GM12875 (cell line): ENCODE measurements around the gene NCAM1.

Experiments
- H3K4me3 ChIP-seq: one replicate; pipeline ENCODE4 v1.5.1; 2011; ENCODE audit warnings: low read depth, low read length, control low read depth
- TF ChIP-seq, protein P1 (sequence below): IDR thresholded peaks from 2 replicates; pipeline ENCODE4 v1.5.1; 2011; ENCODE audit warnings: low read depth, mild to moderate bottlenecking, control low read depth, inconsistent platforms, low read length, moderate library complexity, borderline replicate concordance; ENCODE audit not compliant: insufficient read depth

Gene NCAM1

DNA sequence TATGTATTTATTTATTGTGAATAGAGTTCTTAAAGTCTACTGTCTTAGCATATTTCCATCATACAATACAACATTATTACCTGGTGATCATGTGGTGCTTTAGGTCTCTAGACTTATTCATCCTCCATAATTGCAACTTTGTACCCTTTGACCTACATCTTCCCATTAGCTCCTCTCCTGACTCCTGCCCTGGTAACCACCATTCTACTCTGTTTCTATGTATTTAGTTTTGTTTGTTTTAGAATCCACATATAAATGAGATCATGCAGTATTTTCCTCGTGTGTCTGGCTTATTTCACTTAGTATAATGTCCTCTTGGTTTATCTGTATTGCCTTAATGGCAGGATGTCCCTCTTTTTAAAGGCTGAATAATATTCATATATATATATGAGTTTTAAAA lies 22.7 kb downstream of the NCAM1 start:
- H3K4me3 ChIP-seq, result no peak overlapping the region
- TF ChIP-seq, protein P1, sequence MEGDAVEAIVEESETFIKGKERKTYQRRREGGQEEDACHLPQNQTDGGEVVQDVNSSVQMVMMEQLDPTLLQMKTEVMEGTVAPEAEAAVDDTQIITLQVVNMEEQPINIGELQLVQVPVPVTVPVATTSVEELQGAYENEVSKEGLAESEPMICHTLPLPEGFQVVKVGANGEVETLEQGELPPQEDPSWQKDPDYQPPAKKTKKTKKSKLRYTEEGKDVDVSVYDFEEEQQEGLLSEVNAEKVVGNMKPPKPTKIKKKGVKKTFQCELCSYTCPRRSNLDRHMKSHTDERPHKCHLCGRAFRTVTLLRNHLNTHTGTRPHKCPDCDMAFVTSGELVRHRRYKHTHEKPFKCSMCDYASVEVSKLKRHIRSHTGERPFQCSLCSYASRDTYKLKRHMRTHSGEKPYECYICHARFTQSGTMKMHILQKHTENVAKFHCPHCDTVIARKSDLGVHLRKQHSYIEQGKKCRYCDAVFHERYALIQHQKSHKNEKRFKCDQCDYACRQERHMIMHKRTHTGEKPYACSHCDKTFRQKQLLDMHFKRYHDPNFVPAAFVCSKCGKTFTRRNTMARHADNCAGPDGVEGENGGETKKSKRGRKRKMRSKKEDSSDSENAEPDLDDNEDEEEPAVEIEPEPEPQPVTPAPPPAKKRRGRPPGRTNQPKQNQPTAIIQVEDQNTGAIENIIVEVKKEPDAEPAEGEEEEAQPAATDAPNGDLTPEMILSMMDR, result no peak

DNA sequence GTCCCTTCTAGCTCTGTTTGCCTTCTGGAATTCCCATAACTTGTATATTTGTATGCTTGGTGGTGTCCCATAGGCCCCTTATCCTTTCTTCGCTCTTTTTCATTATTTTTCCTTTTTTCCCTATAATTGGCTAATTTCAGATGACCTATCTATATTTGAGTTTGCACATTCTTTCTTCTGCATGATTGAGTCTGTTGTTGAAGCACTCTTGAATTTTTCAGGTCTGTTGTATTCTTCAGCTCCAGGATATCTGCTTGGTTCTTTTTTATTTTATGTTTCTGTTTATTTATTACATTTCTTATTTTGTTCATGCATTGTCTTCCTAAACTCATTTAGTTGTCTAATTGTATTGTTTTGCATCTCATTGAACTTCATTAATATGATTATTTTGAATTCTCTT lies 28.0 kb downstream of the NCAM1 start:
- TF ChIP-seq, protein P1, result no peak
- no peak overlapping the region for H3K4me3 ChIP-seq

GRCh38 chr11:112993808-112994207 lies 32.6 kb downstream of the NCAM1 start:
- H3K4me3 ChIP-seq, result no peak overlapping the region
- TF ChIP-seq, protein P1, result no peak

DNA sequence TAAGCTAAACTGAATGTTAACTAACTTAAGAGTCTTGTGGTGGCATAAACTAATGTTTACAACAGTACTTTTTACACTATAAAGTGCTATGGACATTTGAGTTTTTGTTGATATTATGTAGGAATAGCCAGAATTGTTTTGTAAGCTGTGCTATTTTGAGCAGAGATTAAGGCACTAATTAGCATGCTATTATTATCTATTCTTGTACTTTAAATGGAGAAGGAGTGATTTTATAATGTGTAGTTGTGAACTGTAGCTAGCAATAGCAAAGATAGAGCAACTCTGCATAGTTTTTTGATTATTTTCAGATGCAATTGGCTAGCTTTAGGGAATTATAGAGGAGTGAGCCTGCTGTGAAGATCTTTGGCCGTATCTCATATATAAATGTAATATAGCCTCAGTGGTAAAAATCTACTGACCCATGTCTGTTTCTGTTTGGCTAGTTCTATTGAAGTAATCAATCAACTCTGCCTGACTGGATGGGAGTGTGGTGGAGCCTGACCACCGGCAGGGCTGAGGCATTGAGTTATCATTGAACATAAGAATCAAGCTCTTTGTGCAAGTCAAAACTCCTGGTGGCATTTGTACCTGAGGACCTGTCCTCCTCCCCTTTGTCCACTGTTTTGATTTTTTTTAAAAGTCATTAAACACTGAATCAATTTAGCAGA lies 34.3 kb downstream of the NCAM1 start:
- TF ChIP-seq, protein P1, result no peak

GRCh38 chr11:112996994-112997393 lies 35.8 kb downstream of the NCAM1 start:
- TF ChIP-seq, protein P1, result no peak
- H3K4me3 ChIP-seq, result no peak overlapping the region

More for the DNA sequence above, 34.3 kb downstream of the NCAM1 start:
- H3K4me3 ChIP-seq, result no peak overlapping the region

DNA sequence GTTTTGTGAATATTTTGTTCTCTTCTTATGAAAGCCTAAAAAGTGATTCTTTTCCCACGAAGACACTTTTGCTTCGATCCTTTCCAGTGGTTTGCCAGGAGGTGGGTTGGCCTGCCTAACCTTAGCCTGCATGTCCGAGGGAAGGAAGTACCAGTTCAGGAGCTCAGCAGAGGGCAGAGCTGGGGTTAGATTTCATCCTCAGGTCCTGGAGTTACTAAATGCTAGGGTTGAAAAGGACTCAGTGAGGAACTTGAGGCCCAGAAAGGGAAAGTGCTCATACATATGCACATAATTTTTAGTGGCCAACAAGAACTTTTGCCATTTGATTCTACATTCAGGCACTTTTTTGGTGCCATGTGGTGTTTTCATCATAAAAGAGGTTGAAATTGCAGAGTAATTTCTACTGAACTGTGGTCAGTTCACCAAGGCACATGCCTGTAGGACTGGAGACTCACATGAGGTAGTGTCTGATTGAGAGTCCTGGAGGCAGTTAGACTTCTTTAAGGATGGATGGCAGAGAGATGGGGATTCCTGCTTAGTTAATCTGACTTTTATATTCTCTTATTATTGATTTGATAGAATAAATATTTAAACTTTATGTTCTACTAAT lies 36.7 kb downstream of the NCAM1 start:
- no peak overlapping the region for H3K4me3 ChIP-seq
- TF ChIP-seq, protein P1, result no peak

DNA sequence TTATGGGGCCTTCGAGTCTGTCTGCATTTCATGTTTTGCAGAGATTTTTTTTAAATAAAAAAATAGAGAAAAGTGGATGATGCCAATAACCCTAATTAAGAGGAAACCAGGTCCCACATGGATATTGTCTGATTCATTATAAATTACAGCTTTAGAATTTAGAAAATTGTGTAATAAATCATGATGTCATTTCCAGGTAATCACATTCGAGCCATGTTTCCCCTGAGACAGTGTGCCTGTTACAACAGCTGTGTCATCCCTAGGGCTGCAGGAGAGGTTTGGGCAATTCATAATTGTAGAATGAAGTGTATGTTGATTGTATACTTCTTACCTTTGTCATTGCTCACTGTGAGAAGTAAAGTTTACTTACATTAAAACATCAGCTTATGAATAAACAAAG lies 38.3 kb downstream of the NCAM1 start:
- no peak overlapping the region for H3K4me3 ChIP-seq
- TF ChIP-seq, protein P1, result no peak
